Measurements from ENCODE around the gene TDRD3. TPM values are rescaled to one million over a fixed set of nuclear protein-coding genes. Genes with fewer than 3 reads are reported as not detected.

The TDRD3 gene
- total and polyA plus RNA-seq, 2 donors (not counting 1 experiment from before 2014, with no cell fraction given), result 10.5 to 18.8 TPM

- H3K79me2 ChIP-seq (ENCODE audit: control insufficient read depth, insufficient read depth, low read length), result no peaks in the 10 kb centered on the region
- H3K36me3 ChIP-seq (ENCODE audit: control insufficient read depth, insufficient read depth, low read length), result no peaks in the 10 kb centered on the region
- H3K4me2 ChIP-seq (ENCODE audit: extremely low read depth, insufficient read depth, low read length), result no peak overlapping the region
- no peaks in the 10 kb centered on the region for H3K27me3 ChIP-seq (ENCODE audit: control insufficient read depth, insufficient read depth, low read length)
- H3K27ac ChIP-seq (ENCODE audit: insufficient read depth, low read length), result no peak overlapping the region
- no peak for DNase-seq (ENCODE audit: low read depth in 2 of 2)
- no peak overlapping the region for H3K9ac ChIP-seq (ENCODE audit: insufficient read depth, low read length)
- H4K20me1 ChIP-seq (ENCODE audit: control insufficient read depth, extremely low read depth, insufficient read depth, low read length), result no peaks in the 10 kb centered on the region
- no peak overlapping the region for H2AFZ ChIP-seq (ENCODE audit: low read length)
- H3K9me3 ChIP-seq (ENCODE audit: control insufficient read depth, insufficient read depth, low read depth, low read length), result no peaks in the 10 kb centered on the region
- no peak overlapping the region for H3K4me3 ChIP-seq (replicated peaks in 1 of 4; ENCODE audit: control extremely low read depth in 1 of 4, insufficient read depth in 1 of 4, low read depth in 3 of 4, low read length in 4 of 4)
- no peak for TF ChIP-seq EZH2 (IDR thresholded peaks at IDR 0.05; ENCODE audit: low read length, missing control alignments)
- H3K4me1 ChIP-seq (ENCODE audit: control insufficient read depth, extremely low read depth, insufficient read depth, low read length), result no peaks in the 10 kb centered on the region
Measured at GRCh38 chr13:60501236-60501635, 104.2 kb downstream of the TDRD3 start.

DNA sequence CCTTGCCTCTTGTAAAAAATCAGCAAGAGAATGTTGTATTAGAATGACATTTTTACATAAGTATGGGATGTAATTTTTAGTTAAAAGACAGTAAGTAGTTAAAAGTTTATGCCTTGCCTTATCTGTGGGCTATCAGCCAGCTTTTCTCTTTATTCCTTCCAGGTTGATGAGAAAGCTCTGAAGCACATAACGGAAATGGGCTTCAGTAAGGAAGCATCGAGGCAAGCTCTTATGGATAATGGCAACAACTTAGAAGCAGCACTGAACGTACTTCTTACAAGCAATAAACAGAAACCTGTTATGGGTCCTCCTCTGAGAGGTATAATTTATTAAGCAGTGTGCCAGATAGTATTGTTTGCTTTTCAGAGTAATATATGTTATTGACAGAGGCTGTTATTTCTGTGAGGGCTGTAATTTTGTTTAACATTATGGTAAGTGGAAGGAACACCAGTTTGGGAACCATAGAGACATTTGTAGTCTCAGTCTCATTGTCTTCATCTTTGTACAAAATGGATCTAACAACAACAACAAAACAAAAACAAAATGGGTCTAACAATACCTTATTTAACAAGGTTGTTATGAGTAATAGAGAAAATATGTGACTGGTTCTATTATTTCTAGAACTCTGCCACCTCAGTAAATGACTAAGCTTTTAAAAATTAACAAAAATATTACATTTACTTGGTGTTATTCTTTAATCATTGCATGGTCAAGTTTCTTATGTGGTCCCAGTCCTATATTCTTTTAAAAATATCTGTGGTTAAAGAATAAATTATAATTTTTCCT is 112.8 kb downstream of the TDRD3 start:
- no peaks in the 10 kb centered on the region for H3K9me3 ChIP-seq (ENCODE audit: control insufficient read depth, insufficient read depth, low read depth, low read length)
- H3K4me2 ChIP-seq (ENCODE audit: extremely low read depth, insufficient read depth, low read length), result no peak overlapping the region
- DNase-seq (ENCODE audit: low read depth in 2 of 2), result peak in 1 of 2 donors; percentile 40

DNA sequence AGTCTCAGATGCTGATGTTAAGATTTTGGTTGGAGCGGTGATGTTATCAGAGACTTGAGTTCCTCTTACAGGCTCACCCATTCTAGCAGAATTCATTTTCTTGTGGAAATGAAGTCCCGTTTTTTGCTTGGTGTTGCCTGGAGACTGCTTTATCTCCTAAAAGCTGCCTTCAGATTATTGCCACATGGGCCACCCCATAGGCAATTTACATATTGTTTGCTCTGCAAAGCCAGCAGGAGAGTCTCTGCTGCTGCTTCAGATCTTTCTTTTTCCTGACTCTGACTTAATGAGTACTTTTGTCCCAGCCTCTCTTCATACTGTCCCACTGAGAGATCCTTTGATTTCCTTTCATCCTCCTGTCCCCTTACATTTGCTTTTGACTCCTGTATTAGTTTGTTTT is 114.6 kb downstream of the TDRD3 start:
- Histone ChIP-seq H3K79me2 (ENCODE audit: control insufficient read depth, insufficient read depth, low read length) (no peaks in the 10 kb centered on the region), H4K20me1 (ENCODE audit: control insufficient read depth, extremely low read depth, insufficient read depth, low read length) (no peaks in the 10 kb centered on the region), H3K9me3 (ENCODE audit: control insufficient read depth, insufficient read depth, low read depth, low read length) (no peaks in the 10 kb centered on the region), H2AFZ (ENCODE audit: low read length) (no peak overlapping the region), H3K4me3 (replicated peaks in 1 of 4; ENCODE audit: control extremely low read depth in 1 of 4, insufficient read depth in 1 of 4, low read depth in 3 of 4, low read length in 4 of 4) (no peak overlapping the region), H3K9ac (ENCODE audit: insufficient read depth, low read length) (no peak overlapping the region), H3K36me3 (ENCODE audit: control insufficient read depth, insufficient read depth, low read length) (no peaks in the 10 kb centered on the region), H3K27me3 (ENCODE audit: control insufficient read depth, insufficient read depth, low read length) (no peaks in the 10 kb centered on the region), H3K4me1 (ENCODE audit: control insufficient read depth, extremely low read depth, insufficient read depth, low read length) (no peaks in the 10 kb centered on the region), H3K27ac (ENCODE audit: insufficient read depth, low read length) (no peak overlapping the region), H3K4me2 (ENCODE audit: extremely low read depth, insufficient read depth, low read length) (no peak overlapping the region)
- TF ChIP-seq CTCF (conservative IDR thresholded peaks at IDR 0.05 in 1 of 2, IDR thresholded peaks at IDR 0.05 in 1 of 2; ENCODE audit: low read depth in 1 of 2, low read length in 2 of 2), result no peak
- no peak for TF ChIP-seq EZH2 (IDR thresholded peaks at IDR 0.05; ENCODE audit: low read length, missing control alignments)
- DNase-seq (ENCODE audit: low read depth in 2 of 2), result no peak

More for the DNA sequence above, 112.8 kb downstream of the TDRD3 start:
- H3K27ac ChIP-seq (ENCODE audit: insufficient read depth, low read length), result no peak overlapping the region
- H3K27me3 ChIP-seq (ENCODE audit: control insufficient read depth, insufficient read depth, low read length), result no peaks in the 10 kb centered on the region
- H2AFZ ChIP-seq (ENCODE audit: low read length), result no peak overlapping the region
- H4K20me1 ChIP-seq (ENCODE audit: control insufficient read depth, extremely low read depth, insufficient read depth, low read length), result no peaks in the 10 kb centered on the region
- TF ChIP-seq EZH2 (IDR thresholded peaks at IDR 0.05; ENCODE audit: low read length, missing control alignments), result no peak
- no peak for TF ChIP-seq CTCF (conservative IDR thresholded peaks at IDR 0.05 in 1 of 2, IDR thresholded peaks at IDR 0.05 in 1 of 2; ENCODE audit: low read depth in 1 of 2, low read length in 2 of 2)
- H3K36me3 ChIP-seq (ENCODE audit: control insufficient read depth, insufficient read depth, low read length), result no peaks in the 10 kb centered on the region
- H3K4me3 ChIP-seq (replicated peaks in 1 of 4; ENCODE audit: control extremely low read depth in 1 of 4, insufficient read depth in 1 of 4, low read depth in 3 of 4, low read length in 4 of 4), result no peak overlapping the region
- H3K9ac ChIP-seq (ENCODE audit: insufficient read depth, low read length), result no peak overlapping the region
- no peaks in the 10 kb centered on the region for H3K4me1 ChIP-seq (ENCODE audit: control insufficient read depth, extremely low read depth, insufficient read depth, low read length)
- H3K79me2 ChIP-seq (ENCODE audit: control insufficient read depth, insufficient read depth, low read length), result no peaks in the 10 kb centered on the region

All from fibroblast of lung (primary cell).